NCI-H82 treated with DMSO at 0.1 percent for 48 hours (cell line): ENCODE data around the gene FAM3C.

Experiments
- DNase-seq: peaks from one replicate; lab custom pipeline; 2025; ENCODE audit not compliant: unreplicated experiment; lab: John Stamatoyannopoulos, UW

FAM3C gene

GRCh38 chr7:121301446-121302213, 94.5 kb downstream of the FAM3C start:
- no peak for DNase-seq

DNA sequence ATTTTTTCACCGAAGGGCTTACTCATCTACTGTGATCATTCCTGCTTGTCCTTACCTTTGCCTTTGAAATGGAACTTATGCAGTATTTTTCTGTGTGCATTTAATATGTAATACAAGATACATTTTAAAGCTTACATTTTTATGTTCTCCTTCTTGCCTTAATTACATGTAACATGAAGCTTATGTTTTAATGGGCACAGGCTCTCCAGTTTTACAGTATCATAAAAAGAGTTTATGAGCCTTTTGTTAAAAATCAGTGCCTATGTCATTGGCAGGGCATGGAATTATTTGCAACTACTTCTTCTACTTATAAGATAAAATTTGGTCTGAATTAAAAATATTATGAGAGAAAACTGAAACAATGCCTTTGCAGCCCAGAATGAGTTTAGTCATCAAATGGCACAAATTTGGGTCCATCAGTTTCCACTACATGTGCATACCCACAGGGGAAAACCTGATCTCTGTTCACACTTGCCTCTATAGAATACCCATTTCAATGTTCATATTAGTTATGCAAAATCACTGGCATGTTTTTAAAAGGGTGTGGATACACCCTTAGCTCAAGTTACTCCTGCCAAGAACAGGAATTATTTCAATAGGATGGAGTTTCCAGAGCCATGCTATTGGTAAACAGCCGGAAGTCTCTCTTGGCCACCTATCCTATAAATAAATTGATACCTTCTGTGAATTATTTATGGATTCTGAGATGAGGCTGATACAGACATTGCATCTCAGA, 95.3 kb downstream of the FAM3C start:
- no peak for DNase-seq
